H54 (cell line): ENCODE measurements around the gene PFKL.
"Not testable (repeated sequence)": the region's sequence is repeated elsewhere in the genome, so short reads cannot be mapped to it uniquely, and the experiment has no call there.

Experiments
- DNase-seq: peaks from one replicate; pipeline ENCODE4 v3.0.0; 2011; ENCODE audit warnings: low spot score, mixed read lengths; ENCODE audit not compliant: insufficient read length
- FAIRE-seq: peaks from 3 replicates; lab custom pipeline; 2011; peaks lifted over from hg19 to GRCh38; lab: Jason Lieb, UNC
- POLR2A ChIP-seq: IDR thresholded peaks from 2 replicates; pipeline ENCODE4 v1.6.1; 2011; ENCODE audit warnings: low read depth, mild to moderate bottlenecking, low read length

Gene PFKL

DNA sequence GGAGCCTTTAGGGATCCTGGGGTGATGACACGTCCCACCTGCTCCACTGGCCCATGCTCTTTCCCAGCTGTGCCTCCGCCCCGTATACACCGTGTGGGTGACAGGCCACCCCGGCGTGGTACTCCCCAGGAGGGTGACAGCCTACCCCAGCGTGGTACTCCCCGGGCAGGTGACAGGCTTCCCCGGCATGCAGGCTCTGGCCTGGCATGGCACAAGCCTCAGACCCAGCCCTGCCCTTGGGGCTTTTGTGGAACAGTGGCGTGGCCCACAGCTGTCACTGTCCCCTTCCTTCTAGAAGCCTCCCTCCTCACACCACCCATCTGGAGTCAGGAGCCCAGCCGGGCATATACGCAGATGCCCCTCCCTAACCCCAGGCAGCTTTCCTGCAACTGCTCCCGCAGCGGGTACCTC is 4.7 kb upstream of the PFKL start:
- DNase-seq: no peak
- no peak for FAIRE-seq
- TF ChIP-seq POLR2A: no peak

DNA sequence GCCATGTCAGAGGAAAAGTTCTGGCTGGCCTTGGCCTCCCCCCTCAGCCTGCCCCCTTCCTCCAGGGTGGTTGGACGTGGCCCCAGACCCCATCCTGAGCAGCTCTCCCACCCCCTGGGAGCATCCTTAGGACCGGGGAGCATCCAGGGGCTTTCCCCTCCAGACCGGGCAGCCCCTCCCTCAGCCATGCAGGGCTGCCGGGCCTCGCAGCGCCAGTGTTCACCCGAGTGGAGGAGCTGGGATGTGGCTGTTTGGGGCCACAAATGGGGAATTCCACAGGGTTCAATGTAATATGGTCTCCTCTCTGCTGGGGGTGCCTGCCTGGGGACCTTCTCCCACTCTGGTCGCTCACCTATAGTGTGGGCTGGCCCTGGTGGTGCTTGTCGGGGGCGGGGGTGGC is 4.2 kb upstream of the PFKL start:
- no peak for FAIRE-seq
- TF ChIP-seq POLR2A: no peak
- no peak for DNase-seq

DNA sequence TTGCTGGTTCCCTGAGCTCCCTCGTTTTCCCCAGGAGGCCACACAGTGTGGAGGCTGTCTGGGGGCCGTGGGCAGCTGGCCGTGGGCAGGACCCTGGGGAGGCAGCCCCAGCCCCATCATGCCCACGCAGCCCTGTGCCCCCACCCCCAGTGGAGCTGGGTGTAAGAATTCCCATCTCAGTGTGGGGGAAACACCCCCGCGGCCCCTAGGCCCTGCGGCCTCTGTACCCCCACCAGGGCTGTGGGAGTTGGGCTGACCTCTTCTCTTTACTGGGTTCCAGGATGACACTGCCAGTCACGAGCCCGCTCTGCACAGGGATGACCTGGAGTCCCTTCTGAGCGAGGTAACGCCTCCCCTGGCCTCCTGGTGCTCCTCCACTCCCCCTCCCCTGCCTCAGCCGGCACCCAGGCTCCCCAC is 3.7 kb upstream of the PFKL start:
- FAIRE-seq: no peak
- TF ChIP-seq POLR2A: no peak
- DNase-seq: no peak

GRCh38 chr21:44296916-44297315 is 2.9 kb upstream of the PFKL start:
- TF ChIP-seq POLR2A: no peak
- no peak for FAIRE-seq

GRCh38 chr21:44297525-44298290 is 2.1 kb upstream of the PFKL start:
- no peak for TF ChIP-seq POLR2A
- FAIRE-seq (no peak), DNase-seq (peak; percentile 99)

More at GRCh38 chr21:44296916-44297315, 2.9 kb upstream of the PFKL start:
- DNase-seq: no peak

- TF ChIP-seq POLR2A: no peak
- DNase-seq: no peak
- no peak for FAIRE-seq
Observed at GRCh38 chr21:44298301-44298700, 1.6 kb upstream of the PFKL start.

- FAIRE-seq (no peak), DNase-seq (no peak)
- no peak for TF ChIP-seq POLR2A
Observed at GRCh38 chr21:44299085-44299457, 782 bp upstream of the PFKL start.

DNA sequence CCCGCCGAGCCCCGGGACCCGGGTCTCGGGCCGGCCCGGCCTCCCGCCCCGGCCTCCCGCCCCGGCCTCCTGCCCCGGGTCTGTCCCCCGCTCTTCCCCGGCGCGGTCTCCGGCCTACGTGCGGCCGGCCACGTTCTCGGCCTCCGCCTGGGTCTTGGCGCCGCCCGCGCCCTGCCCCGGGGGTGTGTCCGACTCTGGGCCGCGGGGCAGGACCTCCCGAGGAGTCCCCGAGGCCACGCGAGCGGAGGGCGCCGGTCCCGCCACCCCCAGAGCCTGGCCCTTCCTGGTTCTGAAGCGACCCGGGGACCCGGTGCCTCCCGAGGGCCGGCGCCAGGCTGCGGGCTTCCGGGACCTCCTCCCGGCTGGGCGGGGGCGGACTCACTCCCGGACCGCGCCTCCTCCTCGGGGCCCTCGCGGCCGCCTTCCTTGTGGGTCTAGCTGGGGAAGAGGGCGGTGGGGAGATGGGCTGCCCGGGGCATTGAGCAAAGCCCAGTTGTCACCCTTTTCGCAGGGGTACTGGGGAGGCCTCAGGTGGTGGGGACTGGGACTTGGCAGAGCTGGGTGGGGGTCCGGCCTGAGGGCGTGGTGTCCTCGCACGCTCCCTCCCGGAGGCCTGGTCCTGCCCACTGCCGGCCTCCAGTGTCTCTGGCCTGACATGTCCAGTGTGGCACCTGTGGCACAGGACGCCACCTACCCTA is 558 bp downstream of the PFKL start:
- peak; percentile 97 for DNase-seq
- TF ChIP-seq POLR2A: no peak
- no peak for FAIRE-seq

DNA sequence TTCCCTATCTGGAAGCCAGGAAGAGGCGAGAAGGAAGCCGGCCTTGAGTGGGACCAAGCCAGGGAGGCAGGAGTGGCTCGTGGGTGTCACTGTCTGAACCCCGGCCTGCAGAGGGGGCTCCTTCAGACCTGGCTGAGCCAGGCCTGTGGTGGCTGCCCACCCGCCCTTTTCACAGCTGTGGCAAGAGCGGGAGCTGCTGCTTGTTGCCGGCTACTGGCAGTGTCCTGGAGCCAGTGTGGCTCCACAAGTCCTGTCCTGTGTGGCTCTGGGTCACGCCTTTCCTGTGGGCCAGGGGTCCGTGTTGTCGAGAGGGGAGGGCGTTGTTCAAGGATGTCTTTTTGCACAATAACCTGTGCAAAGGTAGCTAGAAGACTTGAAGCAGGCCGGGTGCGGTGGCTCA is 1.3 kb downstream of the PFKL start:
- no peak for FAIRE-seq
- TF ChIP-seq POLR2A: no peak
- no peak for DNase-seq

DNA sequence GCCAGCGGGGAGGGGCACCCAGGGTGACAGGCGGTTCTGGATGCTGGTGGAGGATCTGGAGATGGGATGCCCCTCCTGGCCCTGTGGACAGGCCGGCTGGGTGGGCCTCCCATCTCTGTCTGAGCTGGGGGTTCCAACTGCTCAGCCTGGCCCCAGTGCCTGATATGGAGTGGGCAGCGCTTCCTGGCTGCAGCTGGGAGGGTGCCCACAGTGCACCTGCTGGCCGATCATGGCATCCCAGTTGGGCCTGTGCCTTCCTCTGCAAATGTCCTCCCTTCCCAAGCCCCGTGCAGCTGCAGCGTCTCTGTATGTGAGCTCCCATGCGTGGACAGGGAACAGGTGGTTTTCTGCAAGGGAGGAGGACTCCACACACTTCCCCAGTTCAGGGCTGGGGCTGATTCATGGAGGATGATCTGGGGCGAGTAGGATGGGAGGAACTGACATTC is 2.1 kb downstream of the PFKL start:
- DNase-seq (no peak), FAIRE-seq (no peak)
- 0 out of 2 replicates have a peak, but pooled peaks have one; percentile 17 for TF ChIP-seq POLR2A

GRCh38 chr21:44302573-44303401 is 2.9 kb downstream of the PFKL start:
- DNase-seq, FAIRE-seq: not testable (repeated sequence)

GRCh38 chr21:44303490-44303981 is 3.7 kb downstream of the PFKL start:
- no peak for TF ChIP-seq POLR2A
- FAIRE-seq: no peak

DNA sequence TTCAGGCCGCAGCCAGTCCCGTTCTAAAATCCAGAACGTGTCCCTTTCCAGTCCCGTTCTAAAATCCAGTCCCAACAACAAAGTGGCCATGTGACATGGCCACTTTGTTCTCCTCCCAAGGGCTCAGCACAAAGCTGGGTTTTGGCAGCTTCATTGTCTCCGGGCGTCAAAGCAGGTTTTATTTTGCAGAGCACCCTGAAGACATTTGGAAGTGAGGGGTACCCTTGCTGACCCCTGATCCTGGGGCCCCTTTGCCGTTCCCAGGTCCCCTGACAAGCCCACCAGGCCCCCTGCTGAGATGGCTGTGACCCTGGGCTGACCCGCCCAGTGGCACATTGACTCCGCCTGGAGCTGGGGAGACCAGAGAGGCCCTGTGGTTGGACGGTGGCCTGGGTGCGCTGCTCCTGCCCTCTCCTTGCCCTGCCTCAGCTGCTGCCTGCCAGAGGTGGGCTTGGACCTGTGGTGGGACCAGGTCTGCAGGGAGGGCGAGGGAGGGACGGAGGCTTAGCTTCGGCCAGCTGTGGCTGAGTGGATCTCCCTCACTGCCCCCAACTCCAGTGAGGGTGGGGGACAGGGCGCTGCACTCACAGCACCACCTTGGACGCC is 4.3 kb downstream of the PFKL start:
- FAIRE-seq (no peak), DNase-seq (no peak)
- TF ChIP-seq POLR2A: no peak

More at GRCh38 chr21:44303490-44303981, 3.7 kb downstream of the PFKL start:
- DNase-seq: no peak
